Skeletal muscle tissue (tissue), 4 donors: ENCODE results near the gene HAPLN3. TPM values are rescaled to one million over a fixed set of nuclear protein-coding genes. Genes with fewer than 3 reads are reported as not detected.
A peak's percentile ranks its signal among the peaks of the same experiment; 100 is the strongest.
"Not testable (repeated sequence)": the region's sequence is repeated elsewhere in the genome, so short reads cannot be mapped to it uniquely, and the experiment has no call there.

ENCODE experiments used
- H3K27ac ChIP-seq: one replicate; pipeline ENCODE4 v1.7.0; 2013; ENCODE audit warnings: mild to moderate bottlenecking, low read depth, low read length, inconsistent platforms
- H3K27me3 ChIP-seq, 3 donors: one replicate each; pipeline ENCODE4 v1.7.0; 2013; ENCODE audit warnings: low read length in 3 of 3; ENCODE audit not compliant: control insufficient read depth in 3 of 3, insufficient read depth in 3 of 3
- H3K36me3 ChIP-seq, 3 donors: one replicate each; pipeline ENCODE4 v1.7.0; 2013; ENCODE audit warnings: low read length in 3 of 3; ENCODE audit not compliant: control insufficient read depth in 3 of 3, insufficient read depth in 3 of 3
- H3K4me1 ChIP-seq, 3 donors: one replicate each; pipeline ENCODE4 v1.7.0; 2013; ENCODE audit warnings: low read length in 3 of 3, mild to moderate bottlenecking in 3 of 3; ENCODE audit not compliant: control insufficient read depth in 3 of 3, insufficient read depth in 3 of 3
- H3K4me3 ChIP-seq, 3 donors: one replicate each; pipeline ENCODE4 v1.7.0; 2013; ENCODE audit warnings: low read length in 3 of 3
- H3K9ac ChIP-seq, 3 donors: one replicate each; pipeline ENCODE4 v1.7.0; 2013; ENCODE audit warnings: low read length in 3 of 3, mild to moderate bottlenecking in 3 of 3, moderate library complexity in 2 of 3, low read depth in 1 of 3
- H3K9me3 ChIP-seq, 3 donors: one replicate each; pipeline ENCODE4 v1.7.0; 2013; ENCODE audit warnings: low read length in 3 of 3; ENCODE audit not compliant: control insufficient read depth in 3 of 3
- total RNA-seq: library from RNA; depleted of rRNA; stranded (reverse); fragments of >200 nt; gene quantifications from one replicate; pipeline ENCODE4 v1.2.3, GENCODE V29; 2014
- donor health status: Osteomylitis.

Gene HAPLN3, protein sequence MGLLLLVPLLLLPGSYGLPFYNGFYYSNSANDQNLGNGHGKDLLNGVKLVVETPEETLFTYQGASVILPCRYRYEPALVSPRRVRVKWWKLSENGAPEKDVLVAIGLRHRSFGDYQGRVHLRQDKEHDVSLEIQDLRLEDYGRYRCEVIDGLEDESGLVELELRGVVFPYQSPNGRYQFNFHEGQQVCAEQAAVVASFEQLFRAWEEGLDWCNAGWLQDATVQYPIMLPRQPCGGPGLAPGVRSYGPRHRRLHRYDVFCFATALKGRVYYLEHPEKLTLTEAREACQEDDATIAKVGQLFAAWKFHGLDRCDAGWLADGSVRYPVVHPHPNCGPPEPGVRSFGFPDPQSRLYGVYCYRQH
- 6.3 TPM for total RNA-seq

DNA sequence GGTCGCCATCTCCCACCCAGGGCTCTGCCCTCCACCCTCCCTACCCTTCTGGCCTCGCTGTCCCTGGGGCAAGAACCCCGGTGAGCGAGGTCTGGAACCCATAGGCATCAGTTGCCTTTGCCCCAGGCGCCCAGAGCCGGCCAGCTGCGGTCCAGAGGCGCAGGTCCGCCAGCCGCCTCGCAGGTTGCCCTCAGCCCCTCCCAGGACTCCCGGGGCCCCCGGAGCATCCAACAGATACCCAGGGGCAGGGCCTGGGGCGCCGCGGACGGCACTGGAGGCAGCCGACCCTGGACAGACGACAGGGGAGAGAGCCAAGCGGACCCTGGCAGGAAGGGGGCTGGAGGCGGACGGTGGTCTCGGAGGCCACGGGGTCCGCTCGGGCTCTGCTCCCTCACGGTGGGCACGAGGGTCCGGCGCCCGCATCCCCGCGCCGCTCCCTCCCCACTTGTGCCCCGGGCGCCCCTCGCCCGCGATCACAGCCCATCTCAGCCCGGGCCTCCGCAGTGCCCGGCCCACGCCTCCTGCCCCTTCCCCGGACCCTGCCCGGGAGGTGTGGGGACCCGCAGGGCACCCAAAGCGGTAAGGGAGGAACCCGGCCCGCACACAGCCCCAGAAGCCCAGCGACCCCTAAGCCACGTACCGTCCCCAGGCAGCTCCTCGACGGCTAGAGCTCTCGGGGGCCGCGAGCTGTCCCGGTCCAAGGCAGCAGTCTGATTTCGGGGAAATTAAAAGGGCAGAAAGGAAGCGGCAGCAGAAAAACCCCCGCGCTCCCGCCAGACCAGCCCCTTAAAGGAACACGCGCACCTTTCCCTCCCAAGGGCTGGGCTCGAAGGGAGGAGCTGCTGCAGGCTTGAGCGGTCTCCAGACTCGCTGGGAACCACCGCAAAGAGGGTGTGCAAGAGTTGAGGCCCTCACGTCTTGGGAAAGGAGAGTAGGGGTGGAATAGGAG, at the start of gene HAPLN3:
TSS of gene HAPLN3 (minus strand) at position 726 of the 949 bp plus-strand sequence. CDS start 8,246 bp downstream, outside the sequence.
- Histone ChIP-seq H3K36me3 (peaks cover 7 to 12% (median 8%) of the 10 kb centered on the region in 3 donors), H3K27ac (peak within 1 kb of the TSS; percentile 40), H3K27me3 (peaks cover 6 to 14% (median 14%) of the 10 kb centered on the region in 3 donors), H3K4me3 (peak within 1 kb of the TSS; percentile 57 to 64 (median 62)), H3K4me1 (peaks cover 34 to 49% (median 48%) of the 10 kb centered on the region in 3 donors), H3K9ac (peak within 1 kb of the TSS in 2 of 3 donors; percentile 66 to 69), H3K9me3 (no peaks in the 10 kb centered on the region)

DNA sequence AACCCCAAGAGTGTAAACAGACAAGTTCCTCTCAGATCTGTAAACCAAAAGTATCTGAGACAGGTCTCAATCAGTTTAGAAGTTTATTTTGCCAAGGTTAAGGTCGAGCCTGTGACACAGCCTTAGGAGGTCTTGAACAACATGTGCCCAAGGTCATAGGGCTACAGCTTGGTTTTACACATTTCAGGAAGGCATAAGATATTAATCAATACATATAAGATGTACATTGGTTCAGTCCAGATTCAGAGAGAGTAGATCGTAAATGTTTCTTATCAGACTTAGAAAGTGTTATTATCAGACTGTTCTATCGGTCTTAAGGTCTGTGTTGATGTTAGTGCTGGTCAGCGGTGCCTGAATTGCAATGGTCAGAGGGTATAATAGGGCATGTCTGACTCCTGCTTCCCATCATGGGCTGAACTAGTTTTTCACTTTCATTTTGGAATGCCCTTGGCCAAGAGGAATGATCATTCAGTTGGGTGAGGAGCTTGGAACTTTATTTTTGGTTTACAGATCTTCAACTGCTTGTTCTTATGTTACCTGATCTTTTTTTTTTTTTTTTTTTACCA, 44.8 kb upstream of the HAPLN3 start:
- no peaks in the 10 kb centered on the region for H3K4me1 ChIP-seq
- no peaks in the 10 kb centered on the region for H3K27me3 ChIP-seq
- H3K9ac ChIP-seq = no peak overlapping the region
- no peak overlapping the region for H3K4me3 ChIP-seq
- H3K36me3 ChIP-seq = no peaks in the 10 kb centered on the region
- no peak overlapping the region for H3K27ac ChIP-seq
- no peaks in the 10 kb centered on the region for H3K9me3 ChIP-seq

DNA sequence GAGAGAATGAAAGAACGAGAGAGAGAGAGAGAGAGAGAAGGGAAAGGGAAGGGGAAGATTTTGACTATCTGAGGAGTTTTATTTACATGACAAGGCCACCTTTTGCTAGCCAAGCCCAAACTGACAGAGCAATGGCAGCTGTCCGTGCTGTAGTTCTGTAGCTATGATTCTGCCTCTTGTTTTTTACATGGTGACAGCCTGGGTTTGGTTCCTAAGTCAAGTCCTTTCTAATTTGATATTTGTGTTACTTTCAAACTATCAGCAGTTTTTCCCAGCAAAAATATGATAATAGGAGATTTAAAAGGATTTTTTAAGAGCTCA, 44.1 kb upstream of the HAPLN3 start:
- H3K4me3 ChIP-seq = no peak overlapping the region
- no peak overlapping the region for H3K27ac ChIP-seq
- H3K9ac ChIP-seq = no peak overlapping the region
- no peaks in the 10 kb centered on the region for H3K27me3 ChIP-seq
- no peaks in the 10 kb centered on the region for H3K4me1 ChIP-seq
- H3K36me3 ChIP-seq = no peaks in the 10 kb centered on the region
- H3K9me3 ChIP-seq = no peaks in the 10 kb centered on the region

DNA sequence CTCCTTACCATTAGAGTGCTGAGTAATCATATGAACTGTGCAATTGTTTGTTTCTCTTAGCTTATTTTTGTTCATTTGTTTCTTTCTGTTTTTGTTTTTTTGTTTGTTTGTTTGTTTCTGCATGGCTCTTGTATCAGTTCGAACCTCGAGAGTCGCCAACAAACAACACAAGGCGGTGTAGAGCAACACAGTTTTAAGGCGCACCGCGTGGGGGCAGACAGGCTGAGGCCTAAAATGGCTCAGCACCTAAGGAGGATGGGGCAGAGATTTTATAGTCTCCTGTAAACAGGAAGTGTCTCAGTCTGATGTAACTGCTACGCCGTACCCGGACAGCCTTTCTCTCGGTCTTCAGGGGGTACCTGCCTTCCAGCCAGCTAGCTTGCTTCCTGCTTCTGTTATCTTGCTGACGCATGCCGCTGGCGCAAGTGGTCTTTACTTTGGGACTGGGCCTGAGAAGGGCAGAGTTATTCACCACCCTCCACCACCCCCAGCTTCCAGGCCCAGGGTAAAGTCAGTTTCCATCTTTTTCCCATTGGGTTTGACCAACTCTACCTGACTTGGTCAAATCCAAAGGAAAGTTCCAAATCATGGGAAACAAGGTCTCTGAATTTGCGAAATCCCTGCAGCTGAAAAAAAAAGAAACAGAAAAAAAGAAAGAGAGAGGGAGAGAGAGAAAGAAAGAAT, 43.6 kb upstream of the HAPLN3 start:
- no peaks in the 10 kb centered on the region for H3K4me1 ChIP-seq
- no peaks in the 10 kb centered on the region for H3K9me3 ChIP-seq
- no peaks in the 10 kb centered on the region for H3K36me3 ChIP-seq
- no peaks in the 10 kb centered on the region for H3K27me3 ChIP-seq
- H3K9ac ChIP-seq = no peak overlapping the region
- no peak overlapping the region for H3K4me3 ChIP-seq
- no peak overlapping the region for H3K27ac ChIP-seq

DNA sequence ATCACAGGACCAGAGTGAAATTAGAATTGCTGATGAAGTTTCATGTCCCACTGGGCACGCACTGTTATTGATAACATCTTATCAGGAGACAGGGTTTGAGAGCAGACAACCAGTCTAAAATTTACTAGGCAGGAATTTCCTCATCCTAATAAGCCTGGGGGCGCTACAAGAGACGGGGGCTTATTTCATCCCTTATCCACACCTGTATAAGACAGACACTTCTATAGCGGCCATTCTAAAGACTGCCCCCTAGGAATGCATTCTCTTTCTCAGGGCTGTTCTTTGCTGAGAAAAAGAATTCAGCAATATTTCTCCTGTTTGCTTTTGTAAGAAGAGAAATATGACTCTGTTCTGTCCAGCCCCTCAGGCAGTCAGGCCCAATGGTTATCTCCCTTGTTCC, 39.1 kb upstream of the HAPLN3 start:
- not testable (repeated sequence) for H3K9ac ChIP-seq, H3K27me3 ChIP-seq, H3K36me3 ChIP-seq, H3K9me3 ChIP-seq, H3K4me3 ChIP-seq, H3K27ac ChIP-seq
- H3K4me1 ChIP-seq = peaks cover 11 to 17% (median 13%) of the 10 kb centered on the region in 3 donors

DNA sequence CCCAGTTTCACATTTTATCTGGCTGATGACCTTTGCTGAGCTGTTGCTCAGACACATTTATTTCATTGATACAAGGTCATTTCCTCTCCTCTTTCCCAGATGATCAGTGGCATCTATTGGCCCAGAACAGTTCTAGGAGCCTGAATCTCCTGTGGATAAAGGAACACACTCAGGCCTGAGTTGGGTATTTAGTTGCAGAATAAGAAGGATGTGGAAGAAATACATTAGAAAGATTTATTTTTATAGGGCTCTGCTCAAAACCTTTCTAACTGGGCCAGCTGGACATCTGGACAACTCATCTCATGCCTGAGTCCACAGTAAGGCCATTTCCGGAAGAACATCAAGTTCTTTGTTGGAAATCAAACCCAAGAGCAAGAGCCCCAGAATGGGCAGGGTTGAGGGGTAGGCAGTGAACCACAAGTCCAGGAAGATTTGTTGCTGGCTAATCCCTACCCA, 37.6 kb upstream of the HAPLN3 start:
- Histone ChIP-seq H3K4me1 (peaks cover 11 to 17% (median 13%) of the 10 kb centered on the region in 3 donors), H3K9me3 (no peaks in the 10 kb centered on the region), H3K27ac (no peak overlapping the region), H3K4me3 (no peak overlapping the region), H3K9ac (no peak overlapping the region), H3K36me3 (no peaks in the 10 kb centered on the region), H3K27me3 (no peaks in the 10 kb centered on the region)

DNA sequence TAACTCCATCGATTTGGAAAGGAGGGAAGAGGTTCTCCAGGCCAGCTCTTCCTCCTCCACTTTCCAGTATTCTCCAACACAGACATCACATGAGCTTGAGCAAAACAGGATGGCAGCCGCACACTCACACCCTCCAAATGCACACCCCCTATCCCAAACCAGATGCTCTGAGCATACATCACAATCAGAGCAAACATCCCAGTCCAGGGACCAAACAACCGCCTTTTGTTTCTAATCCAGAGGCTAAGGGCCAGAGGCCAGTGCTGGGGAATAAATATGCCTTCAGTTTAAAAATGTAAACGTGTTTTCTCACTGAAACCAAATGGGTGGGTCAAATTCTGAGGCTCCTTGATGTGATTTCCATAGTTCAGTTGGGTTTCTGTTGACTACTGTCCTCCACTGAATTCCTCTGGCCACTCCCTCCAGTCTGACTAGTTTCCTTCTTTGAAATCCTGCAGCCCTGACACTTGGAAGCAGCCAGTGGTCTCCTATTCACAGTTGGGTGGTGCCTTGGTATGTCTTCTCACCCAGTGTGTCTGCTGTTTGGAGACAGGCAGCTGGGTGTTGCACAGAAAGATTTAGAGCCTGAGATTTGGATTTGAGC, 37.0 kb upstream of the HAPLN3 start:
- Histone ChIP-seq H3K36me3 (no peaks in the 10 kb centered on the region), H3K4me1 (peaks cover 11 to 17% (median 13%) of the 10 kb centered on the region in 3 donors), H3K9ac (no peak overlapping the region), H3K27ac (peak overlapping the region; percentile 13), H3K4me3 (no peak overlapping the region), H3K27me3 (no peaks in the 10 kb centered on the region), H3K9me3 (no peaks in the 10 kb centered on the region)

DNA sequence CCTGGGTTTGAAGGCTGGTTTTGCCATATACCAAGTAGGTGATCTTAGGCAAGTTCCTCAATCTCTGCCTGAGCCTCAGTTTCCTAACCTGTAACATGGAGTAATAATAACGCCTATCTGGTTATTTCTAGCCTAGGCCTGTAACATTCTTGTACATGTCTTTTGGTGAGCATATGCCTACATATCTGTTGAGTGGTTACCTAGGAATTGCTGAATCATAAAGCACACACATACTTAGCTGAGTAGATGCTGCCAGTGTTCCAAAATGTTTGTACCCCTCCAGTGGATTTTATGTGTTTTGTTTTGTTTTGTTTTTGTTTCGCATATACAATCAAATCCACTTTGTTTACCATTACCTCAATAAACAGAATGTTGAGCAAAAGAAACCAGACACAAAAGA, 35.2 kb upstream of the HAPLN3 start:
- H3K27ac ChIP-seq = no peak overlapping the region
- H3K4me3 ChIP-seq = no peak overlapping the region
- no peaks in the 10 kb centered on the region for H3K27me3 ChIP-seq
- H3K9ac ChIP-seq = no peak overlapping the region
- H3K36me3 ChIP-seq = no peaks in the 10 kb centered on the region
- H3K4me1 ChIP-seq = peaks cover 11 to 17% (median 13%) of the 10 kb centered on the region in 3 donors
- H3K9me3 ChIP-seq = no peaks in the 10 kb centered on the region

DNA sequence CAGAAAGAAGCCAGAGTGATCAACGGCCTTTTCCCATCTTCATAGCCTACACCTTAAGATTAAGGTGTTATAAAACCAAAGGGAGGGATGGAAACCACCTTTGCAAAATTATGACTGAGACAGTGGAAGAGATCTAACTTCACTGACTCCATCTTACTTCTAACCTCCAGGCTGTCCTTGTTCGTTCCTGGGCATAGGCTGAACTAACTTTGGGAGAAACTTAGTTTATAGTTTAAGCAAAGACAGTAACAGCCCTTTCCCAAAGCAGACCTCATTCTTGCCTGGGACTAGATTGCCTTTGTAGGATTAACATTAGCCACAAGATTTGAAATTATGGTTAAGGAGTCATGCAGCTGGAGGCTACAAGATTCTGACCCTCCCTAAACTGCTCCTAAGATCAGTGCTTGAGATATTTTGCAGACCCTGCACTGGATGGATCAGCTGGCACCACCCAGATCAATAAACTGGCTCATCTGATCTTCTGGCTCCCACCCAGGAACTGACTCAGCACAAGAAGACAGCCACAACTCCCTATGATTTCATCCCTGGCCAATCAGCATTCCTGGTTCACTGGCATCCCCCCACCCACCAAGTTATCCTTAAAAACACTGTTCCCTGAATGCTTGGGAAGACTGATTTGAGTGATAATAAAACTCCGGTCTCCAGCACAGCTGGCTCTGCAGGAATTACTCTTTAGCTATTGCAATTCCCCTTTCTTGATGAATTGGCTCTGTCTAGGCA, 34.2 kb upstream of the HAPLN3 start:
- not testable (repeated sequence) for H3K36me3 ChIP-seq, H3K9ac ChIP-seq, H3K4me3 ChIP-seq

More for the DNA sequence above, 34.2 kb upstream of the HAPLN3 start:
- peaks cover 11 to 17% (median 13%) of the 10 kb centered on the region in 3 donors for H3K4me1 ChIP-seq
- not testable (repeated sequence) for H3K27me3 ChIP-seq, H3K9me3 ChIP-seq, H3K27ac ChIP-seq
